Lower leg skin (tissue), 3 donors: Measurements from ENCODE around the gene SERINC3.

Experiments used
- POLR2A ChIP-seq, 2 donors: fragments of 450-650 bp; IDR thresholded peaks; one replicate each; pipeline ENCODE4 v1.6.1; 2016 to 2017; ENCODE audit warnings: antibody characterized with exemption in 2 of 2, mild to moderate bottlenecking in 1 of 2, moderate library complexity in 1 of 2
- TF ChIP-seq, protein P1 (sequence below), 3 donors: fragments of 450-650 bp; IDR thresholded peaks; one replicate each; pipeline ENCODE4 v1.5.1; 2016; ENCODE audit warnings: antibody characterized with exemption in 3 of 3, mild to moderate bottlenecking in 3 of 3, moderate library complexity in 2 of 3

DNA sequence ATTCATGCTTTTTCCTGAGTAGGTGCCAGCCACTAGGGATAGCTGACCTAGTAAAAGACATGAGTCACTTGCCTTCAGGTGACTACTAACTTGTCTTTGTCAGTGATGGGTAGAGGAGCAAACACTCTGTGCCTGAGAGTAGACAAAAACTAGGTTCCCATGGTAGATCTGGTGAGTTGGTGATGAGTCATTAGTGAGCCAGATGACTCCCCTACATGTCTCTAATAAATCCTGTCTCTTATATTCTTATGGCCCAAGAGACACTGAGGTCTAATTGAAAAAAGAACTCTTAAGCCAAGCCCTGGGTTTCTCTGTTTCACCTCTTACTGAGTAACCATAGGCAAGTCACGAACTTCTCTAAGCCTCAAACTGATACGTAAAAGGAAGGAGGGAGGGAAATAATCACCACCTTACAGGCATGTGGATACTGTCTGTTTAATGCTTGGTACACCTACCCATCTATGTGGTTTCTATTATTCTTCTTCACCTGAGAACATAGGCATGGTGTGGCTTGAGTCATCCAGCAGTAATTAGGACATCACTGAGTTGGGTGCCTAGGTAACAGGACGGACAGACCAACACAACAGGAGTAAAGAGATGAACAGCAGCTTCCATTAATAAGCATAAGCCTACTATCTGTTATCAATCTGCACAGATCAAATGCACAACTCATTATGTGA, 25.9 kb downstream of the SERINC3 start:
- TF ChIP-seq, protein P1, sequence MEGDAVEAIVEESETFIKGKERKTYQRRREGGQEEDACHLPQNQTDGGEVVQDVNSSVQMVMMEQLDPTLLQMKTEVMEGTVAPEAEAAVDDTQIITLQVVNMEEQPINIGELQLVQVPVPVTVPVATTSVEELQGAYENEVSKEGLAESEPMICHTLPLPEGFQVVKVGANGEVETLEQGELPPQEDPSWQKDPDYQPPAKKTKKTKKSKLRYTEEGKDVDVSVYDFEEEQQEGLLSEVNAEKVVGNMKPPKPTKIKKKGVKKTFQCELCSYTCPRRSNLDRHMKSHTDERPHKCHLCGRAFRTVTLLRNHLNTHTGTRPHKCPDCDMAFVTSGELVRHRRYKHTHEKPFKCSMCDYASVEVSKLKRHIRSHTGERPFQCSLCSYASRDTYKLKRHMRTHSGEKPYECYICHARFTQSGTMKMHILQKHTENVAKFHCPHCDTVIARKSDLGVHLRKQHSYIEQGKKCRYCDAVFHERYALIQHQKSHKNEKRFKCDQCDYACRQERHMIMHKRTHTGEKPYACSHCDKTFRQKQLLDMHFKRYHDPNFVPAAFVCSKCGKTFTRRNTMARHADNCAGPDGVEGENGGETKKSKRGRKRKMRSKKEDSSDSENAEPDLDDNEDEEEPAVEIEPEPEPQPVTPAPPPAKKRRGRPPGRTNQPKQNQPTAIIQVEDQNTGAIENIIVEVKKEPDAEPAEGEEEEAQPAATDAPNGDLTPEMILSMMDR (IDR thresholded peaks at IDR 0.05) = no peak
- no peak for TF ChIP-seq POLR2A (IDR thresholded peaks at IDR 0.05)
